Activated T-cell treated with anti-CD3 and anti-CD28 coated beads, Interleukin-2, amount 50 U/mL, for 72 hours (primary cell): ENCODE data around the gene MTPN. TPM values are rescaled to one million over a fixed set of nuclear protein-coding genes. Genes with fewer than 3 reads are reported as not detected.

Source experiments
- ATAC-seq, 2 donors: fragments of 150-1000 bp; cut with Tn5 transposase; replicated peaks in 1 of 2; 2 replicates each; pipeline ENCODE4 v1.10.0; 2021; ENCODE audit warnings: moderate library complexity in 2 of 2, mild to moderate bottlenecking in 1 of 2
- DNase-seq, 2 donors: peaks; one replicate each; pipeline ENCODE4 v3.0.0; 2021 to 2022; ENCODE audit warnings: mixed read lengths in 1 of 2
- H3K27ac Mint-ChIP-seq: one replicate; pipeline ENCODE4 v1.8.0; 2022; ENCODE audit warnings: mild to moderate bottlenecking, moderate library complexity, mixed read lengths
- H3K27me3 Mint-ChIP-seq: one replicate; pipeline ENCODE4 v1.8.0; 2022; ENCODE audit warnings: low read depth, mixed read lengths
- H3K36me3 Mint-ChIP-seq, 2 donors: one replicate each; pipeline ENCODE4 v1.8.0; 2022; ENCODE audit warnings: mixed read lengths in 2 of 2, mild to moderate bottlenecking in 1 of 2; ENCODE audit not compliant: insufficient read depth in 2 of 2
- H3K4me1 Mint-ChIP-seq: one replicate; pipeline ENCODE4 v1.8.0; 2022; ENCODE audit warnings: low read depth, mixed read lengths
- H3K4me3 Mint-ChIP-seq, 2 donors: one replicate each; pipeline ENCODE4 v1.8.0; 2022; ENCODE audit warnings: mild to moderate bottlenecking in 2 of 2, mixed read lengths in 2 of 2, moderate library complexity in 2 of 2
- H3K9me3 Mint-ChIP-seq, 2 donors: one replicate each; pipeline ENCODE4 v1.8.0; 2022; ENCODE audit warnings: mixed read lengths in 2 of 2
- total RNA-seq, 2 donors: library from RNA; stranded (reverse); gene quantifications; one replicate each; pipeline ENCODE4 v1.2.3, GENCODE V29; 2022

MTPN gene
- total RNA-seq, 2 donors from 2014 or later: 110 to 126 TPM

DNA sequence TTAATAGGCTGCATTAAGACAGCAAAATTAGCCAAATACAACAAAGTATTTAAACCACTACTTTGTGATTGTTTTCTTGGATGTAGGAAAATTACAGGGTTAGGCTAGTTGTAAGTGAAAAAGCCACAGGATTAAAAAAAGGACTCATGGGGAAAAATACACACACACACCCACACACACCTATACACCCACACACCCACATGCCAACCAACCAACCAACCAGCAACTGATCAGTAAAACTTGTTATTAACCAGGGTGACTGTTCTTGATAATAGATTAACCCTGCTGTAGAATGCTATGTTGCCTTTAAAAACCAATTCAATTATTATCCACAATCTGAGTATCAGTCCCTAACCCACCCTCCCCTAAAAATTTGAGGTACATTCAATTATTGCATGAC is 49.0 kb downstream of the MTPN start:
- Mint-ChIP-seq H3K36me3 (peaks cover 4 to 10% of the 10 kb centered on the region in 2 donors), H3K27me3 (no peaks in the 10 kb centered on the region), H3K4me1 (peaks cover 6% of the 10 kb centered on the region), H3K27ac (no peak overlapping the region), H3K4me3 (no peak overlapping the region), H3K9me3 (no peaks in the 10 kb centered on the region)
- DNase-seq (no peak), ATAC-seq (no peak)

DNA sequence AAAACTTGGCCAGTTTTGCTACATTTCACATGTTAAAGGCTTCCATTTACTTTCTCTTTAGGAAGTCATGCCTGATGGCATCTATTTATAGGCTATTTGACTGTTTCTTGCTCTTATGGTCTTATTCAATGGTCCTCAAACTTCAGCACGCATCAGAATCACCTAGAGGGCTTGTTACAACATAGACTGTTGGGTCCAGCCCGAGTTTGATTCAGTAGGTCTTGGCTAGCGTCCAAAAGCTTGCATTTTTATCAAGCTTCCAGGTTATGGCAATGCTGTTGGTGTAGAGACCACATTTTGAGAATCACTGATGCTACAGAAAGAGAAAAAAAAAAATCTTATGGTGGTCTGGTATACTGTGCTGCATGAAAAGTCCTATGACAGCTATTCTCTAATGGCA is 51.9 kb downstream of the MTPN start:
- ATAC-seq: no peak
- Mint-ChIP-seq H3K9me3 (peaks cover 0 to 3% of the 10 kb centered on the region in 2 donors), H3K4me3 (no peak overlapping the region), H3K27ac (no peak overlapping the region), H3K4me1 (peaks cover 5% of the 10 kb centered on the region), H3K27me3 (no peaks in the 10 kb centered on the region), H3K36me3 (peaks cover 3 to 11% of the 10 kb centered on the region in 2 donors)
- DNase-seq: no peak

DNA sequence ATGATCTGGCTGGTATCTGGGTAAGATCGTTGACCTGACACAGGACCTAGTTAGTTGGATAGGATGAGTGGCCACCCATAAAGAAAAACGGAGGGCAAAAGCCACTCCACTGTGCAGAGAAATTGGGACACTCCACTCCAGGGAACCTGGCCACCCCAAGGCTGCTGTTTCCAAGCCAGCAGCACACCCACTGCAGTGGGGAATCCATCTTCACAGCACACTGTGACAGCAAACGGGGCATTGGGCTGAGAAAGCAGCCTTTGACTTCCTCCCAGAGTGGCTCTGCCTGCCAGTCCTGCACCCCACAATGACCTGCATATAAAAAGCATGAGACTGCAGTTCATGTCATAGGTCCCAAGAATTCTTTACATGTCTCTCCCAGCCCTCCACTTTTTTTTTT is 52.9 kb downstream of the MTPN start:
- ATAC-seq (no peak), DNase-seq (no peak)
- H3K36me3 Mint-ChIP-seq: peaks cover 3 to 7% of the 10 kb centered on the region in 2 donors
- H3K4me1 Mint-ChIP-seq: peaks cover under 1% of the 10 kb centered on the region
- no peaks in the 10 kb centered on the region for H3K27me3 Mint-ChIP-seq
- peaks cover 0 to 3% of the 10 kb centered on the region in 2 donors for H3K9me3 Mint-ChIP-seq
- no peak overlapping the region for H3K27ac Mint-ChIP-seq
- H3K4me3 Mint-ChIP-seq: no peak overlapping the region

DNA sequence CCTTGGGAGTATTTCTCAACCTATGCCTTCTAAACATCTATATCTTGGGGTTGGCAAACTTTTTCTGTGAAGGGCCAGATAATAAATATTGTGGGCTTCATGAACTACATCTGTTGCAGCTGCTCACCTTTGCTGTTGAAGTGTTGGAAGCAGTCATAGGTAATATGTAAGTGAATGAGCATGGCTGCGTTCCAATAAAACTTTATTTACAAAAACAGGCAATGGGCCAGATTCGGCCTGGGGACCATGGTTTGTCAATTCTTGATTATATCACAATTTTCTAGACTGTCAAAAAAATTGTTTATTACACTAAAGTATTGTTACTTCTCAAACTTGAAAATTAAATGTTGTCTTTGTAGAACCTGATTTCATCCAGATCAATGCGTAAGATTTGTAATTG is 54.9 kb downstream of the MTPN start:
- H3K9me3 Mint-ChIP-seq: peaks cover 0 to 3% of the 10 kb centered on the region in 2 donors
- ATAC-seq: no peak
- H3K27me3 Mint-ChIP-seq: no peaks in the 10 kb centered on the region
- H3K36me3 Mint-ChIP-seq: peaks cover 2 to 4% of the 10 kb centered on the region in 2 donors
- no peak for DNase-seq
- no peaks in the 10 kb centered on the region for H3K4me1 Mint-ChIP-seq
- H3K4me3 Mint-ChIP-seq: no peak overlapping the region
- no peak overlapping the region for H3K27ac Mint-ChIP-seq

DNA sequence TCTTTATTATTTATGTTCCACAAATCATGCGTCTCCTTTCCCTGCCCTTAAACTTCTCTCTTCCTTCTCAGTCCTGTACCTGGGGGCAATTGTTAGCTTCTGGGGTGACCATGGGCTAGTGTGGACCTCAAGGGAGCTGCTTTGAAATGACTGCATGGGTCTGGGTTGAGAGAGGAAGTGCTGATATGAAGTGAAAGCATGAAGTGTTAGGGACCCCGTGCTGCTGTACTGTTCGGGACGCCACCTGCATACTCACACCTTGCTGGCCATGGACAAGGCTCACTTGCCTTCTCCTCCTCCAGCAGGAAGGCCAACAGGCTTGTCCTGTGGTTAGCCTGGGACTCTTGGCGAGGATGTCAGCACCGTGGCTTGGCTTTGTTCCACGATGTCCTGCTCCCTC is 56.7 kb downstream of the MTPN start:
- Mint-ChIP-seq H3K27ac (no peak overlapping the region), H3K27me3 (no peaks in the 10 kb centered on the region), H3K36me3 (peaks cover 0 to 1% of the 10 kb centered on the region in 2 donors), H3K4me1 (no peaks in the 10 kb centered on the region), H3K9me3 (peaks cover 0 to 3% of the 10 kb centered on the region in 2 donors), H3K4me3 (no peak overlapping the region)
- DNase-seq: no peak
- ATAC-seq: no peak

DNA sequence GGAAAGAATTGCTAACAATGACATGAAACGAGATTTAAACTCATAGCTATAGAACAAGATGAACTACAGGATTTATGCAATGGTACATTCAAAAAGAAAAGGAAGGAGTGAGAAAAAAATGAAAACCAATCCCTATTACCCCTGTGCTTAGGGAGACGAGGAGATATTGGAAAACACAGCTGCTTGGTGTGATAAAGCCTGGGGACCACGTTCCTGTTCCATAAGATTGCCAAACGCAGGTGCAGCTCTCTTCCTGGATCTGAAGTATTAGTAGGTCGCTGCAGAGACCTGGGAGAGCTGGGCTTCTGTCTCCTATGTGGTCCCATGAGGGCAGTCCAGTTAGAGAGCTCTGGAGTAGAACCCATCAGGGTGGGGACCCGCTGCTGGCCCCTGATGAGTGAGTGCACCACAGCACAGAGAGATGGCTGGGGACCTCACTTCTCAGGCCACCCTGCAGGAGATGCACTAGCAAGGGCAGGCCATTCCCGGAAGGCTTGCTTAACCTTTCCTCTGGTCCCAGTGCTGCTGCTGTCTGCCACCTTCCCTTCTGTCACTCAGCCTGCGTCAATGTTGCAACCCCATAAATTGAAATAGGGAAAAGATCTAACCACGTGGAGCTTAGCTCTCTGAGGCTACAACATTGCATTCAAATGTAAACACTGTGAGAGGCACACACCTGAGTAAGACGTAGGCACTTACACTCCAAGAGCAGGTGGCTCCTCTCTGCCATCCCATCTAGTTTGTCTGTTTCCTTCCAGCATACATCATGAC is 57.9 kb downstream of the MTPN start:
- ATAC-seq: no peak
- DNase-seq: no peak
- H3K4me1 Mint-ChIP-seq: no peaks in the 10 kb centered on the region
- H3K27me3 Mint-ChIP-seq: no peaks in the 10 kb centered on the region
- peaks cover 0 to 3% of the 10 kb centered on the region in 2 donors for H3K9me3 Mint-ChIP-seq
- no peak overlapping the region for H3K27ac Mint-ChIP-seq
- H3K4me3 Mint-ChIP-seq: no peak overlapping the region
- H3K36me3 Mint-ChIP-seq: peaks cover 0 to 1% of the 10 kb centered on the region in 2 donors

DNA sequence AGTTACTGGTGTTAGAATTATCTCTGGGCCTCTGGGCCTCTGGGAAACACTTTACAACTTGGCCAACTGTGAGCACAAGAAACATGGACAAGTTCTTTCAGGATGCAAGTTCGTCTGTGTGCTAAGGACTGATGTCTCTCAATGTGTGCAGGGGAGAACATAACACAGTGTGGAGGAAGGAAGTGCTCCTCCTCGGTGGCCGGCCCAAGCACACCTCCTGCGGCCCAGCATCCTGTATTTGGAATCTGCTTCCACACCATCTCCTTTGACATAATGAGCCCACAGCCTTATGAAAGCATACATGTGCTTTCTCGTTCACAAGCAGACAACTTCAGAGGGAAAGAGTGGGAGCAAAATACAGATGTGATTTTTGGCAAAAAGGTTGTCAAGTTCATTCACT is 59.0 kb downstream of the MTPN start:
- H3K27ac Mint-ChIP-seq: no peak overlapping the region
- no peaks in the 10 kb centered on the region for H3K27me3 Mint-ChIP-seq
- H3K4me1 Mint-ChIP-seq: no peaks in the 10 kb centered on the region
- no peak for DNase-seq
- ATAC-seq: no peak
- H3K36me3 Mint-ChIP-seq: peaks cover 0 to 1% of the 10 kb centered on the region in 2 donors
- H3K4me3 Mint-ChIP-seq: no peak overlapping the region
- peaks cover 0 to 3% of the 10 kb centered on the region in 2 donors for H3K9me3 Mint-ChIP-seq

DNA sequence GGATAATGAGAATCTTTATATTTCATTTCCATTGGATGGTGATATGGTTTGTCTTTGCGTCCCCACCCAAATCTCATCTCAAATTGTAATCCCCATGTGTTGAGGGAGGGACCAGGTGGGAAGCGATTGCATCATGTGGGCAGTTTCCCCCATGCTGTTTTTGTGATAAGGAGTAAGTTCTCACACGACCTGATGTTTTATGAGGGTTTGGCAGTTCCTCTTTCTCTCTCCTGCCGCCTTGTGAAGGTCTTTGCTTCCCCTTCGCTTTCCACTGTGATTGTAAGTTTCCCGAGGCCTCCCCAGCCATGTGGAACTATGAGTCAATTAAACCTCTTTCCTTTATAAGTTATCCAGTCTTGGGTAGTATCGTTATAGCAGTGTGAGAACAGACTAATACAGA is 59.4 kb downstream of the MTPN start:
- H3K4me1 Mint-ChIP-seq: no peaks in the 10 kb centered on the region
- peaks cover 0 to 1% of the 10 kb centered on the region in 2 donors for H3K36me3 Mint-ChIP-seq
- ATAC-seq: no peak
- no peaks in the 10 kb centered on the region for H3K27me3 Mint-ChIP-seq
- H3K27ac Mint-ChIP-seq: no peak overlapping the region
- peaks cover 0 to 3% of the 10 kb centered on the region in 2 donors for H3K9me3 Mint-ChIP-seq
- H3K4me3 Mint-ChIP-seq: no peak overlapping the region
- DNase-seq: no peak

DNA sequence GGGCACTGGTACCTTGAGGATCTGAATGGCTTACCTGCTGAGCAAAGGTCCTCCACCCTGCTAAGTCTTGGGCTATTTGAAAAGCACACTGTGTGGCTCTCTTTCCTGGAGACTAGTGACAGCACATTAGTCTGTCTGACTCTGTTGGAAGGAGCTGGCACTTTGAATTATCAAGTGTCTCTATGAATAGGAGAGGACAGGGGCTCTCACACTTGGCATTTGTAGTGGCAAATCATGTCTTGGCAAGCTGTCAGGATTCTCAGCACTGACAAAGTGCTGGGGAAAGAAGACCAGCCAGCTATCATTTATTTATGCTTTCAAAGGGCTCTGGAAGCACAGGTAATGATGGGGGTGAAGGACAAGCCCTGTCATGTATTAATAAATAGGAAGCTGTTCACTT is 62.8 kb downstream of the MTPN start:
- H3K4me3 Mint-ChIP-seq: no peak overlapping the region
- no peak for ATAC-seq
- no peaks in the 10 kb centered on the region for H3K27me3 Mint-ChIP-seq
- H3K27ac Mint-ChIP-seq: no peak overlapping the region
- H3K9me3 Mint-ChIP-seq: no peaks in the 10 kb centered on the region
- no peak for DNase-seq
- no peaks in the 10 kb centered on the region for H3K4me1 Mint-ChIP-seq
- H3K36me3 Mint-ChIP-seq: no peaks in the 10 kb centered on the region

DNA sequence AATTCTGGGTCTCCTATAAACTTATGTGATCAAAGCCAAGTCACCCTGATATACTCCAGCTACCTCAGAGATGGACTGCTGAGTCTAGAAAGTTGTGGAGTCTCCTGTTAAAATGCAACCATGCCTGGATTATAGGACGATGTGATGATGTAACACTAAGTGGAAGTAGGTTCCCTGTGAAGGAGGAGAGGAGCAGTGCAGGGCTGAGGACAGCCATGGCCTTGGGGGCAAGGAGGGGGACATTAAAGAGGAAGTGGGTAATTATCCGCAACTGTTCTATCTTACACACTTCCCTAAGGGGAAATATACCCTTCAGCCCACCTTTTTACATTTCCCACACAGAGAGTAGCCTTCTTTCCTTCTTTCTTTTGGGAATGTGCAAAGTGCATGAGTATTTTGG is 63.8 kb downstream of the MTPN start:
- H3K4me3 Mint-ChIP-seq: no peak overlapping the region
- no peaks in the 10 kb centered on the region for H3K4me1 Mint-ChIP-seq
- no peaks in the 10 kb centered on the region for H3K9me3 Mint-ChIP-seq
- DNase-seq (no peak), ATAC-seq (no peak)
- H3K36me3 Mint-ChIP-seq: no peaks in the 10 kb centered on the region
- H3K27ac Mint-ChIP-seq: no peak overlapping the region
- H3K27me3 Mint-ChIP-seq: no peaks in the 10 kb centered on the region

DNA sequence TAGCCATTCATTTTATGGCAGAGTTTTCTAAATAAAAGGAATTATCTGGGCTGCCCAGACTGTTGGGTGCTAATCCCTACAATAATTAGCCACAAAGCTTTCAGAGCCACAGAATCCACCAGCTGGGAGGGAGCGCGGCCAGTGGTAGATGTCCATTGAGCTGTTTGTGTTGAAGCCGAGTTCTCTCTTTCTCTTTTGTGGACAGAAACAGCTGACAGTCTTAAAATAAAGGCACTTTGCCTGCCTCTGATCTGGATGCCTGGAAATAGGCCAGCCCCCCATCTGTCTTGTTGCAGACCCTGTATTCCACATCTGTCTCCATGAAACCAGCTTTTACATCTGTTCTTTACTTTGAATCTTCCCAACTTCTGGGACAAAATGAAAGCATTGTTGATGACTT is 66.1 kb downstream of the MTPN start:
- DNase-seq: no peak
- ATAC-seq: no peak
- H3K4me3 Mint-ChIP-seq: no peak overlapping the region
- no peak overlapping the region for H3K27ac Mint-ChIP-seq
- no peaks in the 10 kb centered on the region for H3K9me3 Mint-ChIP-seq
- H3K27me3 Mint-ChIP-seq: no peaks in the 10 kb centered on the region
- H3K4me1 Mint-ChIP-seq: no peaks in the 10 kb centered on the region
- H3K36me3 Mint-ChIP-seq: no peaks in the 10 kb centered on the region

DNA sequence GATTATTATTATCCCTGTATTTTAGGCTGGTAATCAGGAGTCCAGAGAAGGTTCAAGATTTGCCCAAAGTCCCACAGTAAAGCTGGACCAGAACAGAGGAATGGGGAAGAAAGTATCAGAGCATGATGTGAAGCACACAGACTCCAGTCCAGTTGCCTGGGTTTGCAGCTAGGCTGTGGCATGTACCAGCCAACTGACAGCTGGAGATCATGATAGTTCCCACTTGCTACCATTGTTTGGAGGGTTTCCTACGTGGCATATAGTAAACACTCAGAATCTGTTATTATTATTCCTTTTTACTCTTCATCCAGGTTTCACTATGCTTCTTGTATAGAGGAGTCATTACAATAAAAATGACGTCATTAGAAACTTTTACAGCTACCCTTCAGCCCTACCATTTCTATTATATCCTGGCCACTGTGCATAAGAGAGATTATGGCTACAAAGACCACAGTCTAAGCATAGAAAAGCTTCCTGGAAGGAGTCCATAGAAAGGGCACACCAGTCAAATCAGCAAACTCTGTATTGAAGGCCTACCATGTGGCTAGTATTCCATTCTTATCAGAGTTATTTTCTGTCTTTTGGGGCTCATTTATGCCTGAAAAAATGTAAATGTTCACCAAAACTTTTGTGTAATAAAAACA is 66.6 kb downstream of the MTPN start:
- no peak for ATAC-seq
- Mint-ChIP-seq H3K9me3 (no peaks in the 10 kb centered on the region), H3K4me3 (no peak overlapping the region), H3K27me3 (no peaks in the 10 kb centered on the region), H3K4me1 (no peaks in the 10 kb centered on the region), H3K36me3 (no peaks in the 10 kb centered on the region), H3K27ac (no peak overlapping the region)
- no peak for DNase-seq

DNA sequence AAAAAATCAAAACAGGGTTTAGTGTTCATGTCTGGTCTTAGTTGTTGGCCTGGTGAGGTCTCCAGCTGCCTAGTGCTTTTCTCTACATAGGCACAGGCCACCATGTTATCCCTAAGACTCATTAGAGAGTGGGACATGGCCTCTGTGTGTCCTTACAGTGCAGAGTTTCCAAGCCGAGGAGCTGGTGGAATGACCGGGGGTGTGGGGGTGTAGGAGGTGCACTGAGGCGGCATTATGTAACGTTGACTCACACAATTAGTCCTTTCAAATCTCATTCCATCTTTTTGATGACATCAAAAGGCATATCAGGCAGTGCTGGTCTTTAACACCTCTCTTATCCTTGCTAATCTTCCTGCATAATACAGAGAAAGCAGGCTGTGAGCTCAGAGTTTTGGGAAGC is 71.3 kb downstream of the MTPN start:
- H3K27ac Mint-ChIP-seq: no peak overlapping the region
- H3K36me3 Mint-ChIP-seq: no peaks in the 10 kb centered on the region
- H3K4me3 Mint-ChIP-seq: no peak overlapping the region
- H3K4me1 Mint-ChIP-seq: no peaks in the 10 kb centered on the region
- DNase-seq: no peak
- ATAC-seq: no peak
- no peaks in the 10 kb centered on the region for H3K27me3 Mint-ChIP-seq
- peaks cover 0 to 3% of the 10 kb centered on the region in 2 donors for H3K9me3 Mint-ChIP-seq

DNA sequence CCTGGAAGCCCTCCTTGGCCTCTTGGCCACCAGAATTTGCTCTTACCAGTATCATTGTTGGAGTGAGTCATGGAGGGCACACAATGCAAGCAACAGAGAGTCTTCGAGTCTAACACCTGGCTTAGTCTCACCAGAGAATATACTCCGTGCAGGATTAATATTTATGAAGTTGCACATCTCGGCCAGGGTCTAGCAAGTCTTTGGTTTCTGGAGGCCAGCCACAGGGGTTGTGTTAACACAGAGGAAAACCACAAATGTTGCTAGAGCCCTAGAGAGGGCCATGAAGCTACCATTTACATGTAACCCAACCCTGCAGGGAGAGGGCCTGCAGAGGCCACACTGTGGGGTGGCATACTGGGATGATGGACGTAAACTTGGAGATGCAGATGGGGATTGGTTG is 71.8 kb downstream of the MTPN start:
- no peaks in the 10 kb centered on the region for H3K27me3 Mint-ChIP-seq
- peaks cover 0 to 3% of the 10 kb centered on the region in 2 donors for H3K9me3 Mint-ChIP-seq
- no peaks in the 10 kb centered on the region for H3K36me3 Mint-ChIP-seq
- no peak overlapping the region for H3K4me3 Mint-ChIP-seq
- ATAC-seq: no peak
- no peak overlapping the region for H3K27ac Mint-ChIP-seq
- DNase-seq: no peak
- no peaks in the 10 kb centered on the region for H3K4me1 Mint-ChIP-seq
